MV-4-11 (cell line): ENCODE results near the gene CRYBA1.
A peak's percentile ranks its signal among the peaks of the same experiment; 100 is the strongest.
"Not testable (repeated sequence)": the region's sequence is repeated elsewhere in the genome, so short reads cannot be mapped to it uniquely, and the experiment has no call there.

Experiments
- DNase-seq: peaks from one replicate; lab custom pipeline; 2025; lab: John Stamatoyannopoulos, UW

The CRYBA1 gene

DNA sequence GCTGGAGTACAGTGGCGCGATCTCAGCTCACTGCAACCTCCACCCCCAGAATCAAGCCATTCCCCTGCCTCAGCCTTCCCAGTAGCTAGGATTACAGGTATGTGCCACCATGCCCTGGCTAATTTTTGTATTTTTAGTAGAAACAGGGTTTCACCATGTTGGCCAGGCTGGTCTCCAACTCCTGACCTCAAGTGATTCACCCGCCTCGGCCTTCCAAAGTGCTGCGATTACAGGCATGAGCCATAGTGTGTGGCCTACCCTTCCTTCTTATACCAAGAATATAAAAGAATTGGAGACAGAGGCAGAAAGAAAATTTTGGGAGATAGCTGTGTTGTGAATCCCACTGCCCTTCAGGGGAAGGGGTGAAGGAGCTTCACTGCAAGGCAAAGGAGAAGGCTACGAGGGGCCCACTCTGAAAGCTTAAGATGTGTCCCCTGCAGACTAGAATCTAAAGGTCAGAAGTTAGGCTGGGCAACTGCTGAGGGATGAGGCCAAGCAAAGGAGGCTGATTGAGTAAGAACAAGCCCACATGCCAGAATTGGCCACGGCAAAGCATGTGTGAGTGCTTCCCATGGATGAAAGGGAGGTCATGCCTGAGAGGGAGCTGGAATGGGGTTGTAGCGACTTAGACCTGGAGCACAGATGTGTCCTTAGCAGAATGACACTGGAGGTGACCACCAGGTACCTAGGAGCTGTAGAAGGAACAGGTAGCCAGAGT, 8.4 kb upstream of the CRYBA1 start:
- DNase-seq: peak; percentile 59

DNA sequence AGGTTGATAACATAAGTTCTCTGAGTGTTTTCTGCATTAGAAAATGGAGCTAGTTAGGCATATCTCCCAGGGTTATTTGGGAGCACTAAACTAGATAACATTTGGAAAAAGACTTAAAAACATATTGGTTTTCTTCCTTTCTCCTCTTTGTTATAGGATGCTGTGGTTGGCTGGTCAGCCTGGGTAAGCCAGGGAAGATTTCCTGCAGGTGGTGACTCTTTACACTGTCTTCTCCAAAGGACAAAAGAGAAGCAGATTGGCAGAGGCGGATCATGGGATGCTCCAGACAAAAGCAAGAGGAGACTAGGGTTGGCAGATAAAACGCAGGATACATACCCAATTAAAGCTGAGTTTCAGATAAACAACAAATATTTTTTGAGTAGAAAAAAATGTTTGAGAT, 6.2 kb upstream of the CRYBA1 start:
- DNase-seq: no peak

DNA sequence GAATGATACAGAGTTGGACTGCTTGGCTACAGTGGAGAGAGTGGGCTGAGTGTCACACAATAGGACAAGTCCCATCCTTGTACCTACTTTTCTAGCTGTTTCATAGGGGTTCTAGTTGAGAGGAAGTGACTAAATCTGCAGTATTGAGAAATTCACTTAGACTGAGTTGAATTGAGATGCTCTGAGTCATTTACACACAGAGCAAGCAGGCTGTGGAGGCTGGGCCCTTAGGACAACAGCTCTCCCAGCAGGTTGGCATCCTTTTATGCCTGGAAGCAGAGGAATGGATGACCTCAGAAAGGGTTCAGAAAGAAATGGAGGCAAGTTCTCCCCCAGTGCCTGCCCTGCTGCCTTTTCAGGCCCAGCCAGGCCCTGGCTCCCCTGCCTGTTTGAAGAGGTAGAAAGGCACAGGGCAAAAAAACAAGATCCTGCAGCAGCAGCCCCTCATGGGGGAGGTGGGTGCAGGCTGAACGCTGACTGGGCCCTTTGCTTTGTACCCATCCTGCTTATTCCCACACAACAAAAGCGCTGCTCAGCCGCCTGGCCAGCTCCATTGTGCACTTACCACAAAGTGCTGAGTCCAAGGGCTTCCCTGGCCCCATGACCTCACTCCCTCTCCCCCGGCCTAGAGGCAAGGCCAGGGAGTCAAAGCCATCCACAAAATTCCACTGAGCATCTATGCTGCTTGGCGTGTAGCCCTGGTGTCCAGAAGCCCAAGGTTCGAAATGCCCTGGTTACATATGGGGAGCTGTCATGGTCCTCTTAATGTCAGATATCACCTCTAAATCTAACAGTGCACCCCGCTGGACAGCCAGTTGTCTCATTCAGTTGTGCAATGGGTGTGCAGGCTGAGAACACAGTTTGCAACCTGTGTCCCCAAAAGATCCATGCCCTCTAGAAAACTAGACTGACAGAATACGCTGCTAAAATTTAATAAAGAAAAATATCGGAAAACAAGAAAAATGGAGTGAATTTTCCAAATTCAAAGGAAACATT, 5.4 kb upstream of the CRYBA1 start:
- peak; percentile 91 for DNase-seq

DNA sequence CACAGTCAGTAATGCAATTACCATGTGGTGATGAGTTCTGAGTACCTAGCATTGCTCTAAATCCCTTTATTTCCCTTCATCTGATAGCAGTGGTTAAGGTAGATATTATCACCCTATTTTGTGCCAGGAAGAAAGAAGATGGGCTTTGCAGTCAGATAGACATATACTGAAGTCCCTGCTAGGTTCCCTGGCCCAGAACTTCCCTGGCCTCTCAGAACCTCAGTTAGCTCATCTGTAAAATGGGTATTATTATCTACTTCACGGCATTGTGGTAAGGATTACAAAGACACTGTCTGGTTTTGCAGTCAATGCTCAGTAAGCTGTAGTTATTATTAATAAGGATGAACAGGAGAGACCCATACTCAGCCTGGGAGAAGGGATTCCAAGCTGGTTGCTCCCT, 4.6 kb upstream of the CRYBA1 start:
- no peak for DNase-seq

DNA sequence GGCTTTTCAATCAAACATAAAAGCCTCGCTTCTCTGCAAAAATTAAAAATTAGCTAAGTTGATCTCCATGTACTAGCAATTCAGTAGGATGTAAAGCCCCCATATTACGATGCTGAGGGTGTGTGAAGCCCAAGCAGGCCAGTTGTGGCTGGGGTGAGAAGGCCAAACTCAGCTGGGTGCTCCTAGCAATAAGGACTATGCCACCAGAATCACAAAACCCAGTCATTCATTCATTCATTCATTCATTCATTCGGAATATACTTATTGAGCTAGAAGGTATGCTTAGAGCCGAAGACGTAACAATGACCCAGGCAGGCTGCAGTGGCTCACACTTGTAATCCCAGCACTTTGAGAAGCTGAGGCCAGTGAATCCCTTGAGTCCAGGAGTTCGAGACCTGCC, 3.9 kb upstream of the CRYBA1 start:
- no peak for DNase-seq

DNA sequence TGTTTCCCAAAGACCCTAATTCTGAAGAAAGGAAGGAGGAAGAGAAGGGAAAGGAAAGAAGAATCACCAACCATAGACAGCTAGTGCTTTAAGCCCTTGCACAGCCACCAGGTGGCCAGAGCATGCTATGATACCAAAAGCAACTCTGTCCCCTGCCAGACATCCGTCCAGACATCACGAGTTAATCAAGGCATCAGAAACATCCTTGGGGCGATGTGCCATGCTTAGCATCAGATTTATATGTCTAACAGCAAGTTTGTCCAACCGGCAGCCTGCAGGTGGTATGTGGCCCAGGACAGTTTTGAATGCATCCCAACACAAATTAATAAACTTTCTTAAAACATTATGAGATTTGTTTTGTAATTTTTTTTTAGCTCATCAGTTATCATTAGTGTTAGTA, 2.9 kb upstream of the CRYBA1 start:
- peak; percentile 9 for DNase-seq

DNA sequence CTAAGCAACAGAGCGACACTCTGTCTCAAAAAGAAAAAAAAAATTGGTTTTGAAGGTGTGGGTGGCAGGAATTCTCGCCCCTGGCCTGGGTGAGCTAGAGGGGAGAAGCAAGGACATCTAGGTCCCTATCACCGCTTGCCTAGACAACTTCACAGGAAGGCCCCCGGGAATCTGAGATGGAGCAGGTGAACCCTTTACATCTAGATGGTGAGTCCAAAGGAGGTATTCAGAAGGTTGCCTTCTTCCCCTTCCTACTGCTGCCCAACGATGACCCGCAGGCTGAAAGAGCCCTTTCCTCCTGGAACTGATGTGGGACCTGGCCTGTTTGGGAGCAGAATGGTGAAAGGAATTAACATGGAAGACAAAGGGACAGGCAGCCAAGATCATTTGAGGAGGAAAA, 1.3 kb upstream of the CRYBA1 start:
- DNase-seq: no peak

DNA sequence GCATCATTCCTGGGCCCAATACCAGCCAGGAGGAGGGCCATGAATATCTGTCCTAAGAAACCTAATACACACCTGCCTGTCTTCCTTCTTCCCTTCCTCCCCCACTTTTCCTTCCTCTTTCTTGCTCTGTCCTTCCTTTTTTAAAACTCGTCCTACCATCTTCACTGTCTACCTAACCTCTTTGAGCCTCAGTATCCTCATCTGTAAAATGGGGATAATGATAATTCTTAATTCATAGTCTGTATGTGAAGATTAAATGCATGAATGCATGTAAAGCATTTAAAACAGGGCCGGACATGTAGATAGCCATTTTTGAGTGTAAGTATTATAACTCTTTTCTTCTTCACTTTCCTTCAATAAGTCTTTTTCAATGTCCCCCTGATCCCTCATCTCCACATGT, 560 bp downstream of the CRYBA1 start:
- no peak for DNase-seq

DNA sequence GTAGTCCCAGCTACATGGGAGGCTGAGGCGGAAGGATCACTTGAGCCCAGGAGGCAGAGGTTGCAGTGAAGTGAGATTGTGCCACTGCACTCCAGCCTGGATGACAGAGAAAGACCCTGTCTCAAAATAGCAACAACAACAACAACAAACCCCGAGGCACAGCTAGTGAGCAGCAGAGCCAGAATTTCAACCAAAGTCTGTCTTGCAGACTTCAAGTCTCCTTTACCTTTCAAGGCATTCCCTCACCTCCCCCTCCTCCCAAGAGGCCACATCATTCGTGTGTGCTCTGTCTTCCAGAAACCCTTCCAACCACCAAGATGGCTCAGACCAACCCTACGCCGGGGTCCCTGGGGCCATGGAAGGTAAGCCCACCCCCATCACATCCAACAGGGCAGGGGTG, 2.2 kb downstream of the CRYBA1 start:
- no peak for DNase-seq

DNA sequence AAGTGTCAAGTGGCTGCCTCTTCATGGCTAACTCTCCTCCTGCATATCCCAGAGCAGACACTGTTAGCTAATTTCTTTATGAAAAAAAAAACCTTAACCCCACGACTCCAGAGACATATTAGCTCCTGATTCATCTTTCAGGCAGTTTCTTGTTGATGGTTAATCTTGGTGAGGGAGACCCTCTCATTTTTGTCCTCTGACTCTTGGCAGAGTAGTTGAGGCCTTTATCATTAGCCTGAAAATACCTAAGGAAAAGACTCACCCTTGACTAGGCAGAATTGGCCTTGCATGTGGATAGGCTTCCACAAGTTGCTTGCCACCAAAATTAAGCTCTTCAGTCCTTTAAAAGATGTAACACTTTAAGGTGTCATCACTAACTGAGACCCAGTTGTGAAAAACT, 4.0 kb downstream of the CRYBA1 start:
- no peak for DNase-seq

DNA sequence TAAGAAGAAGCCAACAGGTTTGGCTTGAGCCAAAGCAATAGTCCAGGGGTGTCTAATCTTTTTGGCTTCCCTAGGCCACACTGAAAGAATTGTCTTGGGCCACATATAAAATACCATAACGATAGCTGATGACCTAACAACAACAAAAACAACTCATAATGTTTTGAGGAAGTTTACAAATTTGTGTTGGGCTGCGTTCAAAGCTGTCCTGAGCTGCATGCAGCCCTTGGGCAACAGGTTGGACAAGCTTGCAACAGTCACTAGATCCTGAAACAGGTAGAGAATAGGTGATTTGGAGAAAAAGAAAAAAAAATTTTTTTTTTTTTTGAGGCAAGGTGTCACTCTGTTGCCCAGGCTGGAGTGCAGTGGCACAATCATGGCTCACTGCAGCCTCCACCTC, 4.5 kb downstream of the CRYBA1 start:
- no peak for DNase-seq

DNA sequence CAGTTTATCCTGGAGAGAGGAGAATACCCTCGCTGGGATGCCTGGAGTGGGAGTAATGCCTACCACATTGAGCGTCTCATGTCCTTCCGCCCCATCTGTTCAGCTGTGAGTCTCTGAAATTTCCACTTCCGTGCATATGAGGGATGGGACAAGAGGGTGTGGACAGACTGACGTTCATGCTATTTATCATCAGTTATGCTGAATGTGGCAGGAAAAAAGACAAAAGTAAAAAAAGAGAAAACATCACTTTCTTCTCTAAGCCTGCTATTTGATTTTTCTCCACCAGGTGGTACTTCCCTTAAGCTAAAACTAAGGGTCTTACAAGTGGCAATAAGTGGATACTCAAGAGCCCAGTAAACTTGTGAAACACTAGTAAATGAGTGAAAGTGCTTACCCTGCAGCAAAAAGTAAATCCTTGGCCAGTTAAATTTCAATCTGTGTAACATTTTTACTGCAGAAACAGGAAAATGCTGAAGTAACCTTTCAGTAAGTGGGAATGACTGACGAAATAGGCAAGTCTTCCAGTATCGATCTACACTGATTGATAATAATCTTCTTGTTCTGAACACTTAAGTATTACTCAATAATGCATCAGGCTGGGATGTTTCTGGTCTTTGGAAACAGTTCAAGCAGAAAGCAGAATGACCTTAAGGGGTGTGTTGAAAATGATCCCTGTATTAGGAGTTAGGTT, 5.6 kb downstream of the CRYBA1 start:
- DNase-seq: peak; percentile 41

DNA sequence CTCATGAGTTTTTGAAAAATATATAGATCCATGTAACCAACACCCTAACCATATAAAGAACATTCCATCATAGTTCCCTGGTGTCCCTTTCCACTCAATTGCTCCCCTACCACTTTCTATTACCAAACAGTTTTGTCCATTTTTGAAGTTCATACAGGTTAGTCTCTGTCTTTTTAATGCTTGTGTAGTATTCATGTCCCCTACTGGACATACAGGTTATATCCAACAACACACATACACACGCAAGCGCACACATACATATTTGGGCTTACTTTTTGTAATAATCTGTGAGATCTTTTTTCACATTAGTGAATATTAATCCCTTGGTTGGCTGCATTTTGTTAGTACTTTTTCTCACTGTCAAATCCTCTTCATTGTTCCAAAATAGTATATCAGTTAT, 6.4 kb downstream of the CRYBA1 start:
- no peak for DNase-seq

DNA sequence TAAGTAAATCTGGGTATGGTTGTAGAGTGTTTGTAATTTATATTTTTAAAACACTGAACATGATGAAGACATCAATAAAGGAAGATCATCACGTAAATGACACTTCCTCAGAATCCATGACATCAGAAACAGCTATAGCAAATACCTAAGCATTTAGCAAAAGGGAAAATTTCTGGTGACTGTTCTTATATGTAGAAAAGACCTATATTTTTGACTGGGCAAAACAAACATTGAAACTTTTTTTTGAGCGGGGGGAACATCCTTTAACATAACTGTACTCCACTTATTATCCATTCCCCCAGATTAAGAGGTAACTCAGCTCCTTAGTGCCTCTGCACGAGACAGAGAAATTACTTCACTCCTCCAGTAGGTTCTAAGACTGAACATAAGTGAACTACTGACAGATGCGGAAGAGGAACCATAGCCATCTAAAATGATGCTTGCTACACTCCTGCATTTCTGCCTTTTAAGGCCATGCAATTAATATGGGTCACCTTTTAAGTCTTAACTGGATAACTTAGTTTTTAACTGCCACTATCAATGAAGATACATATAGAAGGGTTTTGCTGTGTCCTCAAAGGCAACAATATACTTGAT, 9.4 kb downstream of the CRYBA1 start:
- DNase-seq: peak; percentile 8

DNA sequence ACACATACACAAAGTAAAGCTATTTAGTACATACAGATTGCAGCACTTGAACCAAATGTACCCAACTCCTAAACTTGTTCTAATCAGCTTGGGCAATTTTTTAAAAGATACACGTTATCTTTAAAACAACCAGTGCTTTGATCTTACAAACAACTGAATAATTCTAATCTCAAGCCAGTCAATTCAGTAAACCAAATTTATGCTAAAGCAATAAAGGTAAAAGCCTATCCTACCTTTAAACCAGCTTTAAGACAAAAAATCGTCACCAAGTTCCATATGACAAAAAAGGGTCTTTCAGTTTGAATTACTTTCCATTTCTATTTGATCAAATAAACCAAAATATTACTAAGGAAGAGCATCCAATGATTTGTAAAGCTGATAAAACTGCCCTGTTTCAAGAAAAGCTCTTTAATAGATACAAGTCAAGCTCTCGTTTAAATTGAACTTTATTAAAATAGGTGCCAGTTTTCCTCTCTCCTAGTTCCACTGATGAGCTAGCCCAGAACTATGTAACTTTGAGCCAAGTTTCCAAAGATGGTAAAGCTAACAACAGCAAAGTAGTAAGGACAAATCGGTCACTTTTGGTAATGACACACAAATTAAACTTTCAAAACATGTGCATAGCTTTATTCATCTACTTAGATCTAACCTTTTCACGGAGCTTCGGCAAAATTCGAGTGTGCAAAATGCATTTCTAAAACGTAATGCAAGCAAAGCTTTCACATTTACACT, 10.2 kb downstream of the CRYBA1 start:
- no peak for DNase-seq

DNA sequence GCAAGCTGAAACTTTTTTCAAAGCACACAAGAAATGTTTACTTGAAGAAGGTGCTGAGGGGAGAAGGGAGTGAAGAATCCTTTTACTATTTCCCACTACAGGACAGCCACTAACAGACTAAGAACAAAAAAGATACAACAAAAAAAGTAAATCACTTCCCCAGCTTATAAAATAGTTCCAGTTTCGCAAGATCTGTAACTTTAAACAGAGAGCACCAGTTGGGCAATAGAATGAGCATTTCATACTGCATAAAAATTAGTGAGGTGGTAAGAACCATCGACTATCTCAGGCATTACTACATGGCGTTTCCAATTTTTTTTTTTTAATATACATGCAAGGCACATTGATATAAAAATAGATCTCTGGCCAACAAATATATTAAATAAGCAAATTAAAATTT, 11.1 kb downstream of the CRYBA1 start:
- peak; percentile 62 for DNase-seq

DNA sequence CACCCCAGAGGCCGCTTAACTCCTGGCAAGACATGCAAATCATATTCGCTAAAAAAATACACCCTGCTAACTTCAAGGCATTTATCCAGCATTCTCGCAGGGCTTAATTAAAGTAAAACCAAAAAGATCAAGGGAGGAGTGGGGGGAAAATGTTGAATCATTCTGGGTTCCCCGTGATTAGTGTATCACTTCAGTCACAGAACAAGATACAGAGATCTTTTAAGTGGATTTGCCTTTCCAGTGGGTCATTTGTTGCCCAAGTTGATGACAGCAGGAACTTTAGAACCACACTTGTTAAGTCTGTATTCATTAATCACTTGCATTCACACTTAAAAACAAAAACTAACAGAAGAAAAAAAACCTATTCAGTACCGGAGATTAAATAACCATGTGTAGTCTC, 17.3 kb downstream of the CRYBA1 start:
- no peak for DNase-seq

DNA sequence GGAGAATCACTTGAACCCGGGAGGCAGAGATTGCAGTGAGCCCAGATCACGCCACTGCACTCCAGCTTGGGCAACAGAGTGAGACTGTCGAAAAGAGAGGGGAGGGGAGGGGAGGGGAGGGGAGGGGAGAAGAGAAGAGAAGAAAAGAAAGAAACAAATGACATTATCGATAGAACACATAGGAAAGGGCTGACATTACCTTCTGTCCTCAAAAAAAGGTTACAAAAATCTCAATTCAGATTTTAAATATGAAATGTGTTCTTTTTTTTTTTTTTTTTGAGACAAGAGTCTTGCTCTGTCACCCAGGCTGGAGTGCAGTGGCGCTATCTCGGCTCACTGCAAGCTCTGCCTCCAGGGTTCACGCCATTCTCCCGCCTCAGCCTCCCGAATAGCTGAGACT, 25.3 kb downstream of the CRYBA1 start:
- DNase-seq: not testable (repeated sequence)

DNA sequence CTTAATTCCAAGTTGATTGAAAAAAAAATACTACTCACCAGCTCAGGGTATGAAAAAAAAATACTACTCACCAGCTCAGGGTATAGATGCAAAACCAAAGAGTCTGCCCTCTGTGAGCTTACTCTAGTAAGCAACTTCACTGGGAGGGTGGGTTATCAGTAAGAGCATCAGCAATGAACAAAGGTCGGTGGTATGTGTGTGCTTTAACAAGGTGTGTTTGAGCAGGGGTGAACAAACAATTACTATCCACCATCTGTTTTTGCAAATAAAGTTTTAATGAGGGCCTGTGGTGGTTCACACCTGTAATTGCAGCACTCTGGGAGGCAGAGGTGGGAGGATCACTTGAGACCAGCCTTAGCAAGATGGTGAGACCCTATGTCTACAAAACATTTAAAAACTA, 27.3 kb downstream of the CRYBA1 start:
- DNase-seq: no peak

DNA sequence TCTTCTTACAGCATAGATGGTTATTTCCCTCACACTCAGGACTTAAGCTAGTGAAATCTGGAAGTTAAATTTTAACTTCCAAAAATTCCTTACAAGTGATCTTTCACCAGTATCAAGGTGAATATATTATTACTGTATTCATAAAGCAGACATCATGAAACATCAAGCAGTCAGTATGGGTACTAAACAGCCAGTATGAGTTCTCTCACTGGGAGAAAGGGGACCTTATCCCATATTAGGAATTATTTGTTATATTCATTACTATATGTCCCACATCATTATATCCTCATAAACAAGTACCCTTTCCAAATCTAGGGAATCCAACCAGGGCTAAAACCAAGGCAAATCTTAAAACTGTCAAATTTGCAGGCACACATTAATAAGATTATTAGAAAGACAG, 32.0 kb downstream of the CRYBA1 start:
- DNase-seq: no peak

DNA sequence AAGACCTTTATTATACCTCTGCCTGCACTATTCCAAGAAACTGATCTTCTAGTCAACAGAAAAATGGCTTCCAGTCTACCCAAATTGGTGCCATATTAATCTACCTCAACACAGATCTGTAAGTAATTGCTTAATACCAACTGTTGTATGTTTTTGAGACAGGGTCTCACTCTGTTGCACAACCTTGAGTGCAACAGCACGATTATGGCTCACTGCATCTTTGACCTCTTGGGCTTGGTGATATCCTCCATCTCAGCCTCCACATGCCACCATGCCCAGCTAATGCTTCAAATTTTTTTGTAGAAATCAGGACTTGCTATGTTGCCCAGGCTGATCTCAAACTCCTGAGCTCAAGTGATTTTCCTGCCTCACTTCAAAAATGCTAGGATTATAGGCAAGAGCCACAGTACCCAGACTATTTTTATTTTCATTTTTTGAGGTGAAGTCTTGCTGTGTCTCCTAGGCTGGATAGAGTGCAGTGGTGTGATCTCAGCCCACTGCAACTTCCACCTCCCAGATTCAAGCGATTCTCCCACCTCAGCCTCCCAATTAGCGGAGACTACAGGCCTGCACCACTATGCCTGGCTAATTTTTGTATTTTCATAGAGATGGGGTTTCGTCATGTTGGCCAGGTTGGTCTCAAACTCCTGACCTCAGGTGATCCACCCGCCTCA, 32.9 kb downstream of the CRYBA1 start:
- DNase-seq: no peak
